ENCODE results near the gene SLC29A3.
A peak's percentile ranks its signal among the peaks of the same experiment; 100 is the strongest.
"Not testable (repeated sequence)": the region's sequence is repeated elsewhere in the genome, so short reads cannot be mapped to it uniquely, and the experiment has no call there.

Gene SLC29A3

DNA sequence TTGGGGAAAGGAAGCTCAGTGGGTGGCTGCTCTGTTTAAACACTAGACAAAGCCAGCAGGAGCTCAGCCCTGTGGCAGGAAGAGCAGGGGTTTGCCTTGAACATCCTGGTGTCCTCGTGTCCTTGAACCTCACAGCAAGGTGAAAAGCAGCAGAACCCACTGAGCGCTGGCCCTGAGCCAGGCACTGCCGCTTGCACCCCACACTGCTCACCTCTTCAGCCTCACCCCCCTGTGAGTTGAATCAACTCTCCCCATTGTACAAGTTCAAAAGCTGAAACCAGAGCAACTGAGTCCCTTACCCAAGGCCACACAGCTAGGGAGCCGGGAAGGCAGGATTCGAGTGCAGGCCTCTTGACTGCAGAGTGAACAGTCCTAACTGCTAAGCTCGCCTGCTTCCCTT is 32.0 kb downstream of the SLC29A3 start:
- DNase-seq (ENCODE audit: low read depth): no peak

GRCh38 chr10:71351628-71352319 is 32.7 kb downstream of the SLC29A3 start:
- peak; percentile 30 for DNase-seq (ENCODE audit: low read depth)
- TF ChIP-seq, protein P1, sequence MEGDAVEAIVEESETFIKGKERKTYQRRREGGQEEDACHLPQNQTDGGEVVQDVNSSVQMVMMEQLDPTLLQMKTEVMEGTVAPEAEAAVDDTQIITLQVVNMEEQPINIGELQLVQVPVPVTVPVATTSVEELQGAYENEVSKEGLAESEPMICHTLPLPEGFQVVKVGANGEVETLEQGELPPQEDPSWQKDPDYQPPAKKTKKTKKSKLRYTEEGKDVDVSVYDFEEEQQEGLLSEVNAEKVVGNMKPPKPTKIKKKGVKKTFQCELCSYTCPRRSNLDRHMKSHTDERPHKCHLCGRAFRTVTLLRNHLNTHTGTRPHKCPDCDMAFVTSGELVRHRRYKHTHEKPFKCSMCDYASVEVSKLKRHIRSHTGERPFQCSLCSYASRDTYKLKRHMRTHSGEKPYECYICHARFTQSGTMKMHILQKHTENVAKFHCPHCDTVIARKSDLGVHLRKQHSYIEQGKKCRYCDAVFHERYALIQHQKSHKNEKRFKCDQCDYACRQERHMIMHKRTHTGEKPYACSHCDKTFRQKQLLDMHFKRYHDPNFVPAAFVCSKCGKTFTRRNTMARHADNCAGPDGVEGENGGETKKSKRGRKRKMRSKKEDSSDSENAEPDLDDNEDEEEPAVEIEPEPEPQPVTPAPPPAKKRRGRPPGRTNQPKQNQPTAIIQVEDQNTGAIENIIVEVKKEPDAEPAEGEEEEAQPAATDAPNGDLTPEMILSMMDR (IDR thresholded peaks at IDR 0.05; ENCODE audit: insufficient read depth, low read depth, low read length, missing control alignments): no peak
- H3K4me3 ChIP-seq (ENCODE audit: low read length): no peak overlapping the region

More for the DNA sequence above, 32.0 kb downstream of the SLC29A3 start:
- no peak overlapping the region for H3K4me3 ChIP-seq (ENCODE audit: low read length)
- TF ChIP-seq, protein P1 (IDR thresholded peaks at IDR 0.05; ENCODE audit: insufficient read depth, low read depth, low read length, missing control alignments): no peak

- no peak for DNase-seq (ENCODE audit: low read depth)
- H3K4me3 ChIP-seq (ENCODE audit: low read length): no peak overlapping the region
- TF ChIP-seq, protein P1 (IDR thresholded peaks at IDR 0.05; ENCODE audit: insufficient read depth, low read depth, low read length, missing control alignments): no peak
Measured at GRCh38 chr10:71353639-71354038, 34.6 kb downstream of the SLC29A3 start.

GRCh38 chr10:71354776-71355175 is 35.7 kb downstream of the SLC29A3 start:
- no peak for DNase-seq (ENCODE audit: low read depth)
- no peak overlapping the region for H3K4me3 ChIP-seq (ENCODE audit: low read length)
- TF ChIP-seq, protein P1 (IDR thresholded peaks at IDR 0.05; ENCODE audit: insufficient read depth, low read depth, low read length, missing control alignments): no peak

GRCh38 chr10:71355886-71356285 is 36.8 kb downstream of the SLC29A3 start:
- TF ChIP-seq, protein P1 (IDR thresholded peaks at IDR 0.05; ENCODE audit: insufficient read depth, low read depth, low read length, missing control alignments): no peak
- DNase-seq (ENCODE audit: low read depth): no peak
- H3K4me3 ChIP-seq (ENCODE audit: low read length): no peak overlapping the region

DNA sequence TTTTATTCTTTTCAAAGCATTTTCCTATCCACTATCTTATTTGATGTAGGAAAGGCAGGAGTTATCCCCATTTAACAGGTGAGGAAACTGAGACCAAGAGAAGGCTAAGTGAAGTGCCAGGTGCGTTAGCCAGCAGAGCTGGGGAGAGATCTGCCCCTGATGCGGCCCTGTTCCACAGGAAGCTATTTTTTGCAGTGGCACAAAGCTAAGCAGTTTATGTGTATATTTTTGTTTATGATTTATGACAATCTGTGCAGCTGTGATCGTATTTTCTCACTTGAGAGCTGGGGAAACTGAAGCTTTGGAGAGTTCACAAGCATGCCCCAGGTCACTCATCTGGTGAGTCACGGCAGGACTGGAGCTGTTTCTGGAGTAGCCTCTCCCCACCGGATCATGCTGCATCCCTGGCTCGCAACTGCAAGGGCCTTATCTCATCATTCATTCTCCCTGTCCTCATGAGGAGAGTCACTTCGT is 38.8 kb downstream of the SLC29A3 start:
- DNase-seq (ENCODE audit: low read depth): no peak
- TF ChIP-seq, protein P1 (IDR thresholded peaks at IDR 0.05; ENCODE audit: insufficient read depth, low read depth, low read length, missing control alignments): no peak
- no peak overlapping the region for H3K4me3 ChIP-seq (ENCODE audit: low read length)

DNA sequence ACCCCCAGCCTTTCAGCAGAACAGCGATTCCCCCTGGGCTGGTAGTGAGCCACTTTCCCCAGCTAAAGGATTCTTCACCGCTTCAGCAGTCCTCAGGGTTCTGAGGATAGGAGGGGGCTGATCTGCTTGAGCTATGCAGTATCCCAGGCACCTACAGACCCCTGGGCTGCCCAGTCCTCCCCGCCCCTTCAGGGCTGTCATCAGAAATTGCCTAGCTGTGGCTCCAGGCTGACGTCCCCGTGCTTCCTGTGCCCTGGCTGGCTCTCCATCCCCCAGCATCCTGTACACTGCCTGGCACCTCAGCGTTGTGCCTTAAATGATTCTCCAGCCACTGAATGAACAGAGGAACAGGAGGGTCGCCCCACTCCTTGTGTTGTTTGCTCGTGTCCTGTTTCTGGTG is 39.2 kb downstream of the SLC29A3 start:
- H3K4me3 ChIP-seq (ENCODE audit: low read length): no peak overlapping the region
- DNase-seq (ENCODE audit: low read depth): no peak
- TF ChIP-seq, protein P1 (IDR thresholded peaks at IDR 0.05; ENCODE audit: insufficient read depth, low read depth, low read length, missing control alignments): no peak

DNA sequence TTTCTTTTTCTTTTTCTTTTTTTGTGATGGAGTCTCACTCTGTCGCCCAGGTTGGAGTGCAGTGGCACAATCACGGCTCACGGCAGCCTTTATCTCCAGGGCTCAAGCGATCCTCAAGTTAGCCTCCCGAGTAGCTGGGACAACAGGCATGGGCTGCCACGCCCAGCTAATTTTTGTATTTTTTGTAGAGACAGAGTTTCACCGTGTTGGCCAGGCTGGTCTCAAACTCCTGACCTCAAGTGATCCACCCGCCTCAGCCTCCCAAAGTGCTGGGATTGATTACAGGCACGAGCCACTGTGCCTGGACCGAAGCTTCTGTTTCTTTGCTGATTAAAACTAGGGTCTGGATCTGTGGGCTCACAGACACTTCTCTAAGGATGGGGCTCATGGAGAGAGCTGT is 39.8 kb downstream of the SLC29A3 start:
- H3K4me3 ChIP-seq (ENCODE audit: low read length); DNase-seq (ENCODE audit: low read depth): not testable (repeated sequence)

Data from epithelial cell of esophagus (primary cell).